H1 (cell line): ENCODE data around the gene ESYT2.

Source experiments
- ATF2 ChIP-seq: IDR thresholded peaks from 2 replicates; pipeline ENCODE4 v1.6.1; 2012; ENCODE audit warnings: low read length, inconsistent platforms
- CREB1 ChIP-seq: IDR thresholded peaks from 2 replicates; pipeline ENCODE4 v1.6.1; 2012; ENCODE audit warnings: inconsistent platforms
- CTCF ChIP-seq, 3 experiments: IDR thresholded peaks; 1 replicate in 2 of 3; 2 replicates in 1 of 3; pipeline versions ENCODE4 v1.5.1 to v1.6.1; 2011; ENCODE audit warnings: low read length in 3 of 3, mild to moderate bottlenecking in 3 of 3, inconsistent platforms in 2 of 3, low read depth in 1 of 3, moderate library complexity in 1 of 3; ENCODE audit not compliant: insufficient read depth in 1 of 3; ENCODE audit errors: control extremely low read depth in 1 of 3
- EZH2 ChIP-seq: fragments of 200-600 bp; sonication (generic); IDR thresholded peaks from 2 replicates; pipeline ENCODE4 v1.7.1; 2012; ENCODE audit warnings: low read depth, mild to moderate bottlenecking, moderate library complexity, low read length, inconsistent platforms; ENCODE audit not compliant: severe bottlenecking
- JUN ChIP-seq: IDR thresholded peaks from 2 replicates; pipeline ENCODE4 v1.6.1; 2011; ENCODE audit warnings: low read depth, mild to moderate bottlenecking, improper control_type of control experiment, low read length
- MAFK ChIP-seq: IDR thresholded peaks from 2 replicates; pipeline ENCODE4 v1.6.1; 2012; ENCODE audit warnings: low read depth, mild to moderate bottlenecking, improper control_type of control experiment, low read length
- POLR2A ChIP-seq, 2 experiments: IDR thresholded peaks; 1 replicate in 1 of 2; 2 replicates in 1 of 2; pipeline ENCODE4 v1.6.1; 2011; ENCODE audit warnings: low read depth in 2 of 2, low read length in 2 of 2, mild to moderate bottlenecking in 2 of 2; ENCODE audit errors: control extremely low read depth in 1 of 2
- RAD21 ChIP-seq, 2 experiments: IDR thresholded peaks in 1 of 2; conservative IDR thresholded peaks in 1 of 2; 2 replicates each; pipeline ENCODE4 v1.6.1; 2011; ENCODE audit warnings: low read depth in 2 of 2, low read length in 2 of 2, improper control_type of control experiment in 1 of 2, inconsistent platforms in 1 of 2, mild to moderate bottlenecking in 1 of 2, moderate library complexity in 1 of 2
- TAF1 ChIP-seq: IDR thresholded peaks from 2 replicates; pipeline ENCODE4 v1.6.1; 2011; ENCODE audit warnings: mild to moderate bottlenecking, low read depth, low read length
- YY1 ChIP-seq: IDR thresholded peaks from 2 replicates; pipeline ENCODE4 v1.6.1; 2011; ENCODE audit warnings: low read depth, mild to moderate bottlenecking, low read length

- TF ChIP-seq JUN (no peak), TAF1 (no peak), CTCF (IDR thresholded peaks at IDR 0.05; ENCODE audit: control extremely low read depth in 1 of 3, insufficient read depth in 1 of 3, low read depth in 1 of 3, low read length in 3 of 3) (no peak), POLR2A (IDR thresholded peaks at IDR 0.05; ENCODE audit: control extremely low read depth in 1 of 2, low read depth in 2 of 2, low read length in 2 of 2) (no peak), YY1 (no peak), MAFK (no peak), RAD21 (IDR thresholded peaks at IDR 0.05 in 1 of 2, conservative IDR thresholded peaks at IDR 0.05 in 1 of 2; ENCODE audit: low read depth in 2 of 2, low read length in 2 of 2) (no peak), EZH2 (no peak), ATF2 (no peak), CREB1 (no peak)
These were observed 94.4 kb downstream of the ESYT2 start for GRCh38 chr7:158734861-158735260.
